CD4-positive, alpha-beta T cell (primary cell): ENCODE results near the gene PPP1R13B. TPM values are rescaled to one million over a fixed set of nuclear protein-coding genes. Genes with fewer than 3 reads are reported as not detected.

Experiments used
- ATAC-seq: fragments of 200-7000 bp; cut with Tn5 transposase; one replicate; pipeline ENCODE4 v1.10.0; 2022; ENCODE audit warnings: mild to moderate bottlenecking; ENCODE audit not compliant: poor library complexity
- CTCF ChIA-PET: fragments of 350-600 bp; sonication (Branson Sonifier 250); formaldehyde crosslinking; loops from one replicate; lab custom pipeline; 2021; ENCODE audit warnings: antibody characterized with exemption, inconsistent platforms; lab: Charles Lee
- POLR2A ChIA-PET: fragments of 350-600 bp; sonication (Branson Sonifier 250); formaldehyde crosslinking; loops from one replicate; lab custom pipeline; 2021; ENCODE audit warnings: antibody characterized with exemption, inconsistent platforms; lab: Charles Lee
- DNase-seq, 14 experiments: peaks; one replicate each; pipeline ENCODE4 v3.0.0-alpha.2; 2013 to 2020; ENCODE audit warnings: mixed read lengths in 2 of 14
- H3K27ac ChIP-seq, 2 donors: one replicate each; pipeline versions ENCODE4 v1.5.1 to v1.7.0; 2013; ENCODE audit warnings: low read length in 2 of 2, low read depth in 1 of 2, mild to moderate bottlenecking in 1 of 2
- H3K27me3 ChIP-seq, 2 experiments: 1 replicate in 1 of 2; 2 replicates in 1 of 2; pipeline versions ENCODE4 v1.6.1 to v1.7.0; 2013; ENCODE audit warnings: low read length in 2 of 2, control low read depth in 1 of 2, mild to moderate bottlenecking in 1 of 2, moderate library complexity in 1 of 2; ENCODE audit not compliant: insufficient read depth in 2 of 2, control insufficient read depth in 1 of 2
- H3K36me3 ChIP-seq: one replicate; pipeline ENCODE4 v1.6.1; 2013; ENCODE audit warnings: low read length, control low read depth; ENCODE audit not compliant: insufficient read depth
- H3K4me1 ChIP-seq: one replicate; pipeline ENCODE4 v1.6.1; 2013; ENCODE audit warnings: low read length, control low read depth; ENCODE audit not compliant: insufficient read depth
- H3K4me3 ChIP-seq: one replicate; pipeline ENCODE4 v1.5.1; 2013; ENCODE audit warnings: mild to moderate bottlenecking, low read length, moderate library complexity
- H3K9me3 ChIP-seq, 2 experiments: 1 replicate in 1 of 2; 2 replicates in 1 of 2; pipeline versions ENCODE4 v1.6.1 to v1.7.0; 2013; ENCODE audit warnings: low read length in 2 of 2, mild to moderate bottlenecking in 2 of 2, control low read depth in 1 of 2, moderate library complexity in 1 of 2; ENCODE audit not compliant: control insufficient read depth in 1 of 2, insufficient read depth in 1 of 2
- H3K27ac Mint-ChIP-seq: one replicate; pipeline ENCODE4 v1.8.0; 2020; ENCODE audit warnings: mixed read lengths
- H3K27me3 Mint-ChIP-seq: one replicate; pipeline ENCODE4 v1.8.0; 2021; ENCODE audit warnings: mixed read lengths
- H3K36me3 Mint-ChIP-seq: one replicate; pipeline ENCODE4 v1.8.0; 2021; ENCODE audit warnings: low read depth, mixed read lengths
- H3K4me1 Mint-ChIP-seq: one replicate; pipeline ENCODE4 v1.8.0; 2021; ENCODE audit warnings: low read depth, mixed read lengths
- H3K4me3 Mint-ChIP-seq: one replicate; pipeline ENCODE4 v1.8.0; 2020; ENCODE audit warnings: mild to moderate bottlenecking, mixed read lengths
- H3K9me3 Mint-ChIP-seq: one replicate; pipeline ENCODE4 v1.8.0; 2020; ENCODE audit warnings: mixed read lengths
- CTCF ChIP-seq: fragments of 200-600 bp; IDR thresholded peaks from one replicate; pipeline ENCODE4 v1.8.0; 2022; ENCODE audit warnings: antibody characterized with exemption, mild to moderate bottlenecking
- intact Hi-C, 2 experiments: fragments of 100-400 bp; cut with DNase I in 1 of 2; cut with micrococcal nuclease in 1 of 2; formaldehyde crosslinking; loops; one replicate each; pipeline versions ENCODE4 v1.15.1 to v1.9.0; 2023 to 2025; cut with DNase I, micrococcal nuclease
- total RNA-seq, 174 experiments: library from RNA in 2 of 174; stranded (reverse) in 2 of 174; gene quantifications; one replicate each; pipeline ENCODE4 v1.2.3 and lab custom pipeline; 2021 to 2026

Gene PPP1R13B
- total RNA-seq, 2 experiments from 2014 or later: 14.3 to 14.4 TPM

- peaks cover 5% of the 10 kb centered on the region for H3K36me3 Mint-ChIP-seq
- H3K9me3 Mint-ChIP-seq: no peaks in the 10 kb centered on the region
- no peaks in the 10 kb centered on the region for H3K27me3 Mint-ChIP-seq
- peaks cover 13% of the 10 kb centered on the region for H3K4me1 Mint-ChIP-seq
- H3K27ac Mint-ChIP-seq: no peak overlapping the region
- H3K4me3 ChIP-seq: no peak overlapping the region
- CTCF ChIA-PET: no interaction called here
- no peaks in the 10 kb centered on the region for H3K27me3 ChIP-seq
- H3K9me3 ChIP-seq: no peaks in the 10 kb centered on the region
- H3K27ac ChIP-seq: no peak overlapping the region
- H3K4me1 ChIP-seq: peaks cover 28% of the 10 kb centered on the region
- H3K36me3 ChIP-seq: no peaks in the 10 kb centered on the region
- intact Hi-C loops: loop anchor here in 1 of 2 experiments (10.0 kb wide), 1 partner anchor 1043 kb away; the partner anchor contains the start of gene SIVA1
- H3K4me3 Mint-ChIP-seq: peak overlapping the region; percentile 48
- ATAC-seq (no peak), DNase-seq (no peak)
- no peak for TF ChIP-seq CTCF
- POLR2A ChIA-PET: no interaction called here
These were observed 135.6 kb downstream of the PPP1R13B start for GRCh38 chr14:103711516-103712431.

GRCh38 chr14:103710771-103711377 lies 136.5 kb downstream of the PPP1R13B start:
- H3K9me3 ChIP-seq: no peaks in the 10 kb centered on the region
- DNase-seq (no peak), ATAC-seq (no peak)
- H3K4me3 Mint-ChIP-seq: no peak overlapping the region
- POLR2A ChIA-PET: no interaction called here
- H3K27me3 Mint-ChIP-seq: no peaks in the 10 kb centered on the region
- TF ChIP-seq CTCF: no peak
- no peaks in the 10 kb centered on the region for H3K27me3 ChIP-seq
- intact Hi-C loops: loop anchor here in 1 of 2 experiments (10.0 kb wide), 1 partner anchor 1044 kb away; the partner anchor contains the start of gene SIVA1
- peaks cover 22% of the 10 kb centered on the region for H3K4me1 ChIP-seq
- no peak overlapping the region for H3K4me3 ChIP-seq
- no peak overlapping the region for H3K27ac Mint-ChIP-seq
- peaks cover 5% of the 10 kb centered on the region for H3K36me3 Mint-ChIP-seq
- H3K9me3 Mint-ChIP-seq: no peaks in the 10 kb centered on the region
- H3K36me3 ChIP-seq: no peaks in the 10 kb centered on the region
- peaks cover 11% of the 10 kb centered on the region for H3K4me1 Mint-ChIP-seq
- CTCF ChIA-PET: no interaction called here
- no peak overlapping the region for H3K27ac ChIP-seq

GRCh38 chr14:103709814-103710213 lies 137.6 kb downstream of the PPP1R13B start:
- POLR2A ChIA-PET: no interaction called here
- CTCF ChIA-PET: no interaction called here
- H3K4me1 ChIP-seq: peaks cover 21% of the 10 kb centered on the region
- H3K27ac ChIP-seq: no peak overlapping the region
- intact Hi-C loops: loop anchor here in 1 of 2 experiments (10.0 kb wide), 1 partner anchor 1045 kb away; the partner anchor contains the start of gene SIVA1
- H3K9me3 ChIP-seq: no peaks in the 10 kb centered on the region
- no peak for TF ChIP-seq CTCF
- peaks cover 5% of the 10 kb centered on the region for H3K36me3 Mint-ChIP-seq
- H3K27me3 ChIP-seq: no peaks in the 10 kb centered on the region
- no peaks in the 10 kb centered on the region for H3K9me3 Mint-ChIP-seq
- DNase-seq (no peak), ATAC-seq (no peak)
- peaks cover 2% of the 10 kb centered on the region for H3K36me3 ChIP-seq
- H3K4me3 Mint-ChIP-seq: no peak overlapping the region
- H3K27ac Mint-ChIP-seq: no peak overlapping the region
- H3K4me3 ChIP-seq: no peak overlapping the region
- H3K27me3 Mint-ChIP-seq: no peaks in the 10 kb centered on the region
- peaks cover 5% of the 10 kb centered on the region for H3K4me1 Mint-ChIP-seq
